ENCODE data around the gene CBL.

The CBL gene

GRCh38 chr11:119285431-119285830, 79.3 kb downstream of the CBL start:
- Histone ChIP-seq H3K9me3 (ENCODE audit: insufficient read depth, low read depth, low read length) (no peaks in the 10 kb centered on the region), H3K9ac (ENCODE audit: low read depth, low read length) (no peak overlapping the region), H3K27ac (ENCODE audit: low read length) (no peak overlapping the region), H3K27me3 (ENCODE audit: insufficient read depth, low read length) (no peaks in the 10 kb centered on the region), H3K36me3 (ENCODE audit: insufficient read depth, low read depth, low read length) (peaks cover 62% of the 10 kb centered on the region), H3K4me1 (ENCODE audit: insufficient read depth, low read length) (no peaks in the 10 kb centered on the region), H3K4me3 (ENCODE audit: low read length) (no peak overlapping the region)

GRCh38 chr11:119288219-119288618, 82.1 kb downstream of the CBL start:
- H3K27ac ChIP-seq (ENCODE audit: low read length), result no peak overlapping the region
- H3K4me3 ChIP-seq (ENCODE audit: low read length), result no peak overlapping the region
- no peak overlapping the region for H3K9ac ChIP-seq (ENCODE audit: low read depth, low read length)
- H3K4me1 ChIP-seq (ENCODE audit: insufficient read depth, low read length), result no peaks in the 10 kb centered on the region
- peaks cover 63% of the 10 kb centered on the region for H3K36me3 ChIP-seq (ENCODE audit: insufficient read depth, low read depth, low read length)
- H3K27me3 ChIP-seq (ENCODE audit: insufficient read depth, low read length), result no peaks in the 10 kb centered on the region
- peaks cover 5% of the 10 kb centered on the region; the same call in 1 of the 2 replicates for H3K9me3 ChIP-seq (ENCODE audit: insufficient read depth, low read depth, low read length)

GRCh38 chr11:119290894-119291497, 84.9 kb downstream of the CBL start:
- Histone ChIP-seq H3K36me3 (ENCODE audit: insufficient read depth, low read depth, low read length) (peaks cover 54% of the 10 kb centered on the region), H3K27me3 (ENCODE audit: insufficient read depth, low read length) (no peaks in the 10 kb centered on the region), H3K9ac (ENCODE audit: low read depth, low read length) (no peak overlapping the region), H3K27ac (ENCODE audit: low read length) (no peak overlapping the region), H3K4me1 (ENCODE audit: insufficient read depth, low read length) (no peaks in the 10 kb centered on the region), H3K9me3 (ENCODE audit: insufficient read depth, low read depth, low read length) (peaks cover 5% of the 10 kb centered on the region; the same call in 1 of the 2 replicates), H3K4me3 (ENCODE audit: low read length) (no peak overlapping the region)

- Histone ChIP-seq H3K27ac (ENCODE audit: low read length) (no peak overlapping the region), H3K4me3 (ENCODE audit: low read length) (no peak overlapping the region), H3K36me3 (ENCODE audit: insufficient read depth, low read depth, low read length) (peaks cover 50% of the 10 kb centered on the region), H3K27me3 (ENCODE audit: insufficient read depth, low read length) (no peaks in the 10 kb centered on the region), H3K9ac (ENCODE audit: low read depth, low read length) (no peak overlapping the region), H3K4me1 (ENCODE audit: insufficient read depth, low read length) (no peaks in the 10 kb centered on the region), H3K9me3 (ENCODE audit: insufficient read depth, low read depth, low read length) (peaks cover 5% of the 10 kb centered on the region; the same call in 1 of the 2 replicates)
Measured at GRCh38 chr11:119293461-119293860, 87.3 kb downstream of the CBL start.

GRCh38 chr11:119295178-119295577, 89.0 kb downstream of the CBL start:
- H3K36me3 ChIP-seq (ENCODE audit: insufficient read depth, low read depth, low read length), result peaks cover 51% of the 10 kb centered on the region
- H3K27ac ChIP-seq (ENCODE audit: low read length), result no peak overlapping the region

GRCh38 chr11:119297938-119298337, 91.8 kb downstream of the CBL start:
- Histone ChIP-seq H3K4me3 (ENCODE audit: low read length) (no peak overlapping the region), H3K27ac (ENCODE audit: low read length) (no peak overlapping the region), H3K9me3 (ENCODE audit: insufficient read depth, low read depth, low read length) (no peaks in the 10 kb centered on the region), H3K27me3 (ENCODE audit: insufficient read depth, low read length) (no peaks in the 10 kb centered on the region), H3K36me3 (ENCODE audit: insufficient read depth, low read depth, low read length) (peaks cover 70% of the 10 kb centered on the region), H3K4me1 (ENCODE audit: insufficient read depth, low read length) (no peaks in the 10 kb centered on the region), H3K9ac (ENCODE audit: low read depth, low read length) (no peak overlapping the region)

More at GRCh38 chr11:119295178-119295577, 89.0 kb downstream of the CBL start:
- Histone ChIP-seq H3K4me1 (ENCODE audit: insufficient read depth, low read length) (no peaks in the 10 kb centered on the region), H3K27me3 (ENCODE audit: insufficient read depth, low read length) (no peaks in the 10 kb centered on the region), H3K4me3 (ENCODE audit: low read length) (no peak overlapping the region), H3K9me3 (ENCODE audit: insufficient read depth, low read depth, low read length) (peaks cover 5% of the 10 kb centered on the region; the same call in 1 of the 2 replicates), H3K9ac (ENCODE audit: low read depth, low read length) (no peak overlapping the region)

GRCh38 chr11:119298726-119299125, 92.6 kb downstream of the CBL start:
- no peaks in the 10 kb centered on the region for H3K27me3 ChIP-seq (ENCODE audit: insufficient read depth, low read length)
- no peaks in the 10 kb centered on the region for H3K9me3 ChIP-seq (ENCODE audit: insufficient read depth, low read depth, low read length)
- no peak overlapping the region for H3K4me3 ChIP-seq (ENCODE audit: low read length)
- no peak overlapping the region for H3K27ac ChIP-seq (ENCODE audit: low read length)
- H3K36me3 ChIP-seq (ENCODE audit: insufficient read depth, low read depth, low read length), result peaks cover 78% of the 10 kb centered on the region
- H3K9ac ChIP-seq (ENCODE audit: low read depth, low read length), result no peak overlapping the region
- H3K4me1 ChIP-seq (ENCODE audit: insufficient read depth, low read length), result no peaks in the 10 kb centered on the region

- Histone ChIP-seq H3K9me3 (ENCODE audit: insufficient read depth, low read depth, low read length) (no peaks in the 10 kb centered on the region), H3K4me3 (ENCODE audit: low read length) (no peak overlapping the region), H3K36me3 (ENCODE audit: insufficient read depth, low read depth, low read length) (peaks cover 85% of the 10 kb centered on the region), H3K27ac (ENCODE audit: low read length) (no peak overlapping the region), H3K27me3 (ENCODE audit: insufficient read depth, low read length) (no peaks in the 10 kb centered on the region), H3K4me1 (ENCODE audit: insufficient read depth, low read length) (no peaks in the 10 kb centered on the region), H3K9ac (ENCODE audit: low read depth, low read length) (no peak overlapping the region)
Measured at GRCh38 chr11:119299416-119299815, 93.3 kb downstream of the CBL start.

- no peaks in the 10 kb centered on the region for H3K9me3 ChIP-seq (ENCODE audit: insufficient read depth, low read depth, low read length)
- no peak overlapping the region for H3K9ac ChIP-seq (ENCODE audit: low read depth, low read length)
- H3K27me3 ChIP-seq (ENCODE audit: insufficient read depth, low read length), result no peaks in the 10 kb centered on the region
- no peak overlapping the region for H3K4me3 ChIP-seq (ENCODE audit: low read length)
- H3K36me3 ChIP-seq (ENCODE audit: insufficient read depth, low read depth, low read length), result peaks cover 95% of the 10 kb centered on the region
- H3K27ac ChIP-seq (ENCODE audit: low read length), result no peak overlapping the region
- H3K4me1 ChIP-seq (ENCODE audit: insufficient read depth, low read length), result no peaks in the 10 kb centered on the region
Measured at GRCh38 chr11:119300198-119300964, 94.2 kb downstream of the CBL start.

- no peaks in the 10 kb centered on the region for H3K9me3 ChIP-seq (ENCODE audit: insufficient read depth, low read depth, low read length)
- H3K27me3 ChIP-seq (ENCODE audit: insufficient read depth, low read length), result no peaks in the 10 kb centered on the region
- no peak overlapping the region for H3K4me3 ChIP-seq (ENCODE audit: low read length)
- no peak overlapping the region for H3K27ac ChIP-seq (ENCODE audit: low read length)
- no peak overlapping the region for H3K9ac ChIP-seq (ENCODE audit: low read depth, low read length)
- peaks cover 5% of the 10 kb centered on the region; the same call in 1 of the 2 replicates for H3K4me1 ChIP-seq (ENCODE audit: insufficient read depth, low read length)
- H3K36me3 ChIP-seq (ENCODE audit: insufficient read depth, low read depth, low read length), result peaks cover 88% of the 10 kb centered on the region
Measured at GRCh38 chr11:119303227-119303718, 97.1 kb downstream of the CBL start.

- H3K27ac ChIP-seq (ENCODE audit: low read length), result no peak overlapping the region
- H3K9me3 ChIP-seq (ENCODE audit: insufficient read depth, low read depth, low read length), result no peaks in the 10 kb centered on the region
- H3K36me3 ChIP-seq (ENCODE audit: insufficient read depth, low read depth, low read length), result peaks cover 71% of the 10 kb centered on the region
- H3K27me3 ChIP-seq (ENCODE audit: insufficient read depth, low read length), result no peaks in the 10 kb centered on the region
- no peak overlapping the region for H3K4me3 ChIP-seq (ENCODE audit: low read length)
- peaks cover 5% of the 10 kb centered on the region; the same call in 1 of the 2 replicates for H3K4me1 ChIP-seq (ENCODE audit: insufficient read depth, low read length)
- H3K9ac ChIP-seq (ENCODE audit: low read depth, low read length), result no peak overlapping the region
Measured at GRCh38 chr11:119305556-119306372, 99.6 kb downstream of the CBL start.
